ENCODE measurements around the gene PTMS. TPM values are rescaled to one million over a fixed set of nuclear protein-coding genes. Genes with fewer than 3 reads are reported as not detected.

Gene PTMS
- total RNA-seq, 1 donor from 2014 or later: 266 TPM

DNA sequence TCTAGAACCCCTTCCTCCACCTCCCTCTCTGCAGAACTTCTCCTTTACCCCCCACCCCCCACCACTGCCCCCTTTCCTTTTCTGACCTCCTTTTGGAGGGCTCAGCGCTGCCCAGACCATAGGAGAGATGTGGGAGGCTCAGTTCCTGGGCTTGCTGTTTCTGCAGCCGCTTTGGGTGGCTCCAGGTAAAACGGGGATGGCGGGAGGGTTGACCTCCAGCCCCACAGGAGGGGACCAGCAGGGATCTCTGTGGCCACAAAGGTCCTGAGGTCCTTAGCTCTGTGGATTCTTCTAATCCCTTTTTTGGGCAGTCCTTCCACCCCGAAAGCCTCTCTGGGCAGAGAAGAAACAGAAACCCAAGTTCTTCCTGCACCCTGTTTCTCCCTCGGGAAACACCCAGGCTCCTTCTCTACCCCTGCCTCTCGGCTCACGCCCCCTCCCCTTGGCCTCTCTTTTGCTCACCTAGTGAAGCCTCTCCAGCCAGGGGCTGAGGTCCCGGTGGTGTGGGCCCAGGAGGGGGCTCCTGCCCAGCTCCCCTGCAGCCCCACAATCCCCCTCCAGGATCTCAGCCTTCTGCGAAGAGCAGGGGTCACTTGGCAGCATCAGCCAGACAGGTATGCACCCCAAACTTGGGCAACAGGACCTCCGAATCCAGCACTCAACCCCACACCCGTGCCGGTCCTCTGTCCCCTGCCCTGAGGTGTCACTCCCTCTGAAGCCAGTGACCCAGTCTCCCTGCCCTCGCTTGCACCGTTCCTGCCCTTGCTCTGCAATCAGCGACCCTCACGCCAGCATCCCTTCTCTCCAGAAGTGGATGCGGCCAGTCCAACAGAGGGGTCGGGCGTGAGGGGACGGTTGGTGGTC, 6.8 kb downstream of the PTMS start:
- TF ChIP-seq, protein P1, sequence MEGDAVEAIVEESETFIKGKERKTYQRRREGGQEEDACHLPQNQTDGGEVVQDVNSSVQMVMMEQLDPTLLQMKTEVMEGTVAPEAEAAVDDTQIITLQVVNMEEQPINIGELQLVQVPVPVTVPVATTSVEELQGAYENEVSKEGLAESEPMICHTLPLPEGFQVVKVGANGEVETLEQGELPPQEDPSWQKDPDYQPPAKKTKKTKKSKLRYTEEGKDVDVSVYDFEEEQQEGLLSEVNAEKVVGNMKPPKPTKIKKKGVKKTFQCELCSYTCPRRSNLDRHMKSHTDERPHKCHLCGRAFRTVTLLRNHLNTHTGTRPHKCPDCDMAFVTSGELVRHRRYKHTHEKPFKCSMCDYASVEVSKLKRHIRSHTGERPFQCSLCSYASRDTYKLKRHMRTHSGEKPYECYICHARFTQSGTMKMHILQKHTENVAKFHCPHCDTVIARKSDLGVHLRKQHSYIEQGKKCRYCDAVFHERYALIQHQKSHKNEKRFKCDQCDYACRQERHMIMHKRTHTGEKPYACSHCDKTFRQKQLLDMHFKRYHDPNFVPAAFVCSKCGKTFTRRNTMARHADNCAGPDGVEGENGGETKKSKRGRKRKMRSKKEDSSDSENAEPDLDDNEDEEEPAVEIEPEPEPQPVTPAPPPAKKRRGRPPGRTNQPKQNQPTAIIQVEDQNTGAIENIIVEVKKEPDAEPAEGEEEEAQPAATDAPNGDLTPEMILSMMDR (conservative IDR thresholded peaks at IDR 0.05; ENCODE audit: low read depth, low read length): no peak
- no peak for DNase-seq (ENCODE audit: low read depth)
- H3K4me3 ChIP-seq (ENCODE audit: low read depth, low read length): no peak overlapping the region

DNA sequence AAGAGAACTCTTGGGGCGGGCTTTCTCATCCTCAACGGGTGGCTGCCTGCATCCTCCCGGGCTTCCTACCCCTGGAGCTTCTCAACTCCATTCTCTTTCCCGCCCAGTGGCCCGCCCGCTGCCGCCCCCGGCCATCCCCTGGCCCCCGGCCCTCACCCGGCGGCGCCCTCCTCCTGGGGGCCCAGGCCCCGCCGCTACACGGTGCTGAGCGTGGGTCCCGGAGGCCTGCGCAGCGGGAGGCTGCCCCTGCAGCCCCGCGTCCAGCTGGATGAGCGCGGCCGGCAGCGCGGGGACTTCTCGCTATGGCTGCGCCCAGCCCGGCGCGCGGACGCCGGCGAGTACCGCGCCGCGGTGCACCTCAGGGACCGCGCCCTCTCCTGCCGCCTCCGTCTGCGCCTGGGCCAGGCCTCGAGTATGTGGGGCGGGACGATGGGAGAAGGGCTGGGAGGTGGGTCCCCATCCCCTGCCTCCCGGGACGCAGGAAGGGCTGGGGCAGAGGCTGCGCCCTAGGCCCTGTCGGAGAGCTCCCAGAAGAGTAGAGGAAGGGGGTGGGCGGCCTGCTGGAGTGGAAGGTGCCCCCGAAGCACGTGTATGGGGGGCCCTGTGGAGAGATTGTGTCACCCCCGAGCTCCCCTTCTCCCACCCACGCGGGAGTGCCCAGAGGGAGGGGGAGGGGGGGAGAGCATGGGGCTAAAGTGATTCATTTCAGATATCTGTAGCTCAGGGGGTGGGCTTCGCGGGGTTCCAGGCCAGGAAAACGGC, 7.6 kb downstream of the PTMS start:
- no peak overlapping the region for H3K4me3 ChIP-seq (ENCODE audit: low read depth, low read length)
- TF ChIP-seq, protein P1 (conservative IDR thresholded peaks at IDR 0.05; ENCODE audit: low read depth, low read length): no peak
- DNase-seq (ENCODE audit: low read depth): no peak

DNA sequence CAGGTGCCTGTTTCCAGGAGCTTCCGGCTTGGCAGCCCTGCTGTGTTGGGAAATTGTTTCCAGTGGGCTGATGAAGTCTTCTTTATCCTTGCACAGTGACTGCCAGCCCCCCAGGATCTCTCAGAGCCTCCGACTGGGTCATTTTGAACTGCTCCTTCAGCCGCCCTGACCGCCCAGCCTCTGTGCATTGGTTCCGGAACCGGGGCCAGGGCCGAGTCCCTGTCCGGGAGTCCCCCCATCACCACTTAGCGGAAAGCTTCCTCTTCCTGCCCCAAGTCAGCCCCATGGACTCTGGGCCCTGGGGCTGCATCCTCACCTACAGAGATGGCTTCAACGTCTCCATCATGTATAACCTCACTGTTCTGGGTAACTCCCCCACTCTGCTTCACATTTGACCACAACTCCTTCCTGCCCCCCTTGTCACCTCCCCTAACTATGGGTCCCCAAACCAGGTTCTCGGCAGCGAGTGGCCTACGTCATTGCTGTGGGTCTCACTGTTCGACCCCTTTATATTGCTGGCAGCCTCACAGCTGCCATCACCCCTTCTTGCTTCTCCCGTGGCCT, 8.4 kb downstream of the PTMS start:
- TF ChIP-seq, protein P1 (conservative IDR thresholded peaks at IDR 0.05; ENCODE audit: low read depth, low read length): no peak
- H3K4me3 ChIP-seq (ENCODE audit: low read depth, low read length): no peak overlapping the region
- DNase-seq (ENCODE audit: low read depth): no peak

DNA sequence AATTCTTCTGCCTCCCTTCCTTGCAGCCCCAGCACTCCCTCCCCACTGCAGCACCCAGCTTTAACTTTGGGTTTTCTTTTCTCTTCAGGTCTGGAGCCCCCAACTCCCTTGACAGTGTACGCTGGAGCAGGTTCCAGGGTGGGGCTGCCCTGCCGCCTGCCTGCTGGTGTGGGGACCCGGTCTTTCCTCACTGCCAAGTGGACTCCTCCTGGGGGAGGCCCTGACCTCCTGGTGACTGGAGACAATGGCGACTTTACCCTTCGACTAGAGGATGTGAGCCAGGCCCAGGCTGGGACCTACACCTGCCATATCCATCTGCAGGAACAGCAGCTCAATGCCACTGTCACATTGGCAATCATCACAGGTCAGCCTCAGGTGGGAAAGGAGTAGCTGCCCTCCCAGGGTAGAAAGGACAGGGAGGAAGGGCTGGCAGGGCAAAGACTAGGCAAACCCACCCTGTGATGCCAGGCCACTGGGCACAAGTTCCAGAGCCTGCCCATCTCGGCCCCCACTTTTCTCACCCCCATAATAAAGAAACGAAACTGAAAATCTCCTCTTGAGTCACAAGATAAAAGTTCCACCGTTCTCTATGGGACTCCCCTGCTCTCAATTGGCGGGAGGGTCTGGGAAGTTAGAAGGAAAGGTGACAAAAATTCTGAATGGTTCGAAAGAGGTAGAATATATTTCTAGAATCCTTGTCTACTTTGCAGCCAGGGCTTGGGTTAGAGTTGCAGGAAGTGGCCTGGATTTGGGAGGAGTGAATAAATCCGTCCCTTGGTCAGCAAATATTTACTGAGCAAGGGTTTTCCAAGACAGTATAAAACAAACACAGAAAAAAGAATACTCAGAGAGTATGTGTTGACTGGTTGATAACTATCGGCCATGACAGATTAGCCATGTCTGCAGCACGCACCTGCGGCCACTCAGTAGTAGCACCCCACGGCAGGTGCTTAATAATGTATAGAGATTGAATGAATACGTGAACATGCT, 9.3 kb downstream of the PTMS start:
- no peak for DNase-seq (ENCODE audit: low read depth)
- TF ChIP-seq, protein P1 (conservative IDR thresholded peaks at IDR 0.05; ENCODE audit: low read depth, low read length): no peak
- H3K4me3 ChIP-seq (ENCODE audit: low read depth, low read length): no peak overlapping the region

DNA sequence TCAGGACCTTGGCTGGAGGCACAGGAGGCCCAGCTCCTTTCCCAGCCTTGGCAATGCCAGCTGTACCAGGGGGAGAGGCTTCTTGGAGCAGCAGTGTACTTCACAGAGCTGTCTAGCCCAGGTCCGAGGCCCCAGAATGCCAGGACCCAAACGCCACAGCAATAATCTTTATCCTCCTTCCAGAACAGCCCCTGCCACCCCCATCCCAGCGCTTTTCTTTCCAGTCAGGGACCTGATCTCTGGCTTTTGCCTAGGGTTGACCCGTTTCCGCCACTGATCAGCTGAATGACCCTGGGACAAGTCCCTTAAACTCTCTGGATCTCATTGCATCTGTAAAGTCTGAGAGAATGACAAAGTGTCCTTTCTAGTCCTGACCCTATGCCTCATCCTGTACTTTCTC, 11.2 kb downstream of the PTMS start:
- DNase-seq (ENCODE audit: low read depth): no peak

DNA sequence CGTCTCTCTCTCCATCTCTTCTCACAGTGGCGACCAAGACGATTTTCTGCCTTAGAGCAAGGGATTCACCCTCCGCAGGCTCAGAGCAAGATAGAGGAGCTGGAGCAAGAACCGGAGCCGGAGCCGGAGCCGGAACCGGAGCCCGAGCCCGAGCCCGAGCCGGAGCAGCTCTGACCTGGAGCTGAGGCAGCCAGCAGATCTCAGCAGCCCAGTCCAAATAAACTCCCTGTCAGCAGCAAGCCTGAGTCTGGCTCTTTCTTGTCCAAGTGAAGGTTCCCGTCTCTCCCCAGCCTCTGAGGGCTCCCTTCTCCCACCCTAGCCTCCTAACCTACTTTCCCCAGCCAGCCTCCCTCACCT, 12.0 kb downstream of the PTMS start:
- TF ChIP-seq, protein P1 (conservative IDR thresholded peaks at IDR 0.05; ENCODE audit: low read depth, low read length): no peak
- no peak for DNase-seq (ENCODE audit: low read depth)
- peak overlapping the region; percentile 56 for H3K4me3 ChIP-seq (ENCODE audit: low read depth, low read length)

More for the DNA sequence above, 11.2 kb downstream of the PTMS start:
- H3K4me3 ChIP-seq (ENCODE audit: low read depth, low read length): no peak overlapping the region
- TF ChIP-seq, protein P1 (conservative IDR thresholded peaks at IDR 0.05; ENCODE audit: low read depth, low read length): no peak
